CD4-positive, alpha-beta T cell treated with Interferon gamma for 1 hour (primary cell): ENCODE data around the gene HOXC10.

Source experiments
- DNase-seq: peaks from one replicate; pipeline ENCODE4 v3.0.0-alpha.2; 2020

The HOXC10 gene

DNA sequence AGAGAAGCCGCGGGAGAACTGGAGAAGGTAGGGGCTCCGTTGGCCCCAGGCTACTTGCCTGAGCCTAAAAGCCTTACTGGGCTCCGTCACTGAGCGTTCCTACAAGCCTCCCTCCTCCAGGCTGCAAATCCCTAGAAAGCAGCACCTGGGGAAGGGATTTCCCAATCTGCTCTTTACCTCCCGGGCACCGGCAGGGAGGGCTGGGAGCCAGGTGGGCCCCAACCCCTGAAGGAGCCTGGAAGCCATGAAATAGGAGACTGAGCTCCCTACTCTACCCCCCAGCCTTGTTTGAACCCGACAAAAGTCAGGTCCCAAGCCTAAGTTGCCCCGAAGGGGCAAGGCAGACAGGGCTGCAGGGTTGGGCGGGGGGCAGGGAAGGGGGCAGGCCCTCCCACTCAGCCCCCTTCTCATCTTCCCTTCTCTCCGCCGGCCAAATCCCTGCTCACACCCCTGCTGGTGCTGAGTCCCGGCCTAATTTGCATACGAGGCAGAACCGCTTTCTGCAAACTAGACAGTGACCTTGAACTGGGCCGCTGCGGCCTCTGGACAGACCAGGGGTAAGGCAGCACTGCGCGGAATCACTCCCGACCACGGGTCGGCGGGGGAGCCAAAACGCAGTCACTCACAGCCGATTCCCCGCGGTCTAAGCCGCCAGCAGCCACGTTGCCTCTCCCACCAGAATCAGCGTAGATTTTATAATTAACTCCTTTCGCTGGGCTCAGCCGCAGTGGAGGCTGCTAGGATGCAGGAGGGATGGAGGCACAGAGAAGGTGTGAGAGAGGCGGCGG, 34.0 kb upstream of the HOXC10 start:
- no peak for DNase-seq

DNA sequence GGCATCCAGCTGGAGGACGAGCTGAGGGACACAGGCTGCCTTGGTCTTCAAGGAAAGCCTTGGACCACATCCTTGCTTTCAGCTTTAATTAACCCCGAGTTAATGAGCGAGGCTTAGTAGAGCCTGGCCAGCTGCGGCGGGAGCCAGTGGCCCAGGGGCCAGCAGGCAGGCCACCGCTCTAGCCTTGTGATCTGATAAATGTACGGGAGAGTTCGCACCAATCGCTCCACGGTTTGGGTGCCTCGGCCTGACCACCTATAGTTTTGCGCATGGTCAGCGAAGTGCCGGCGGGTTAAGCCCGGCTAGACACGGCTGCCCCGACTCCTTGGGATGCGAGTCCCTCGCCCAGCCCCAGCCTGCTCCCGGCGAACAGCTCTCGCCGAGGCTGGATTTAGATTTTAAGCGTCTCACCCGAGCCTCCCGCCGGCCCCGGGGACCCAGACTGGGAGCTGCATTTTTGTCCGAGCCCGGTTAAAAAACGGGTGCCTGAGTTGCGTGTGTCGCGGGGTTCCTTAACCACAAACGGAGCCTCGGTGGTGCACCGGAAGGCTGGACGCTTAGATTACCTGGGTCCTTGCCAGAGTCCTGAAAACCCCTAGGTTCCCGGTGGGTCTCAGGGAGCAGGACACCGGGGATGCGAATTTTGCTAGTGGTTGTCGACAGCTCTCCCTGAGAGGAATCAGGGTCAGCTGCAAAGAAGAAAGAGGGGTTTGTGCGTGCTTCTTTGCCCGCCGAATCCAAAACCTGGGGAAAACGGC, 33.2 kb upstream of the HOXC10 start:
- no peak for DNase-seq

DNA sequence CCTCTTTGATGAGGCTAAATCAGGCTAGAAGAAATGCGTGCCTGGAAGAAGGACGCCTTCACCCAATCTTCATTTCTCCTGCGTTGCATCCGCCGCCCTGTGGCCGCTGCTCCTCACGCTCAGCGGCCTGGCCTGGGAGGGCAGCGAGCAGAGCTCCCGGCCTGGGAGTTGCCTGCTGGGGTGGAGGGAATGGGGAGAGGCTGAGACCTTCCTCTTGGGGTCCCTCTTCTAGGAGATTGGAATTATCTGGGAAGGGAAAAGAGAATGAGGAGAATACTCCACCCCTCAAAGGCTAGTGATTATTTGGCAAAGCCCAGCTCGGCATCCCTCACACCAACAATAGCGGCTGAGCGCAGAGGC, 32.6 kb upstream of the HOXC10 start:
- no peak for DNase-seq

DNA sequence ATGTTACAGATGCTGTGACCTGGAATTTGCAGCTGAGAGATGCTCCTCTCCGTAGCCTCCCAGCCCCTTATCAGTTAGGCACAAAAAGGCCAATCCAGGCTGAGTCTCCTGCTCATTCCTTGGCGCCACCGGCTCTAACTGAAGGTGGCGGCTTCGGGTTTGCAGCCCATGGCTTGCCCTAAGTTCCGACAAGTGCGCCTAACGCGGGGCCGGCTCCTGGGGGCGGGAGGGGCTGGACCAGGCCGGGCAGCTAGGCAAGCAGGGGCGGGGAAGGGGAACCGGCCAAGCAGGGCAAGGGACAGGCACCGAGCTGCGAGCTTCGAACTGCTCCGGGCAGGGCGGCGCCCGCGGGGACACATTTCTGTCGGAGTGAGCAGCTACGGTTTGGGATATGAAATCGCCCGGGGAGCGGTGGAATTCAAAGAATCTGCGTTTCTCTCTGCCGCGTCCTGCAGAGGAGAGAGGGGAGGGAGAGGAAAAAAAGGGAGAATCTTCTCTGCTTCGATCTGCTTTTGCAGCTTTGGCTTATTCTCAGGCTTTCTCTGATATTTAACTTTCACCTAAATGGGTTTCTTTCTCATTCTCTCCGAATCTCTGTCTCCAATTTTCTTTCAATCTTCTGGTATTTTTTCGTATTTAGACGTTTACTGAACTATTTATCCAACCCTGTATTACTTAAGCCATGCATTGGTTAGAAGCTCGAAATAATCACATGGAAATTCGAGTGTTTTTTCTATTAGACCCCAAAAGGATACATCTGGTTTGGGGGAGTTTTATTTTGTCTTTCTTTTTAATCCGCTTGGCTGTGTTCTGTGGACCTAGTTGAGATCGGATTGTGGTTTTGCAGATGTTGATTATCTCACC, 31.8 kb upstream of the HOXC10 start:
- no peak for DNase-seq

DNA sequence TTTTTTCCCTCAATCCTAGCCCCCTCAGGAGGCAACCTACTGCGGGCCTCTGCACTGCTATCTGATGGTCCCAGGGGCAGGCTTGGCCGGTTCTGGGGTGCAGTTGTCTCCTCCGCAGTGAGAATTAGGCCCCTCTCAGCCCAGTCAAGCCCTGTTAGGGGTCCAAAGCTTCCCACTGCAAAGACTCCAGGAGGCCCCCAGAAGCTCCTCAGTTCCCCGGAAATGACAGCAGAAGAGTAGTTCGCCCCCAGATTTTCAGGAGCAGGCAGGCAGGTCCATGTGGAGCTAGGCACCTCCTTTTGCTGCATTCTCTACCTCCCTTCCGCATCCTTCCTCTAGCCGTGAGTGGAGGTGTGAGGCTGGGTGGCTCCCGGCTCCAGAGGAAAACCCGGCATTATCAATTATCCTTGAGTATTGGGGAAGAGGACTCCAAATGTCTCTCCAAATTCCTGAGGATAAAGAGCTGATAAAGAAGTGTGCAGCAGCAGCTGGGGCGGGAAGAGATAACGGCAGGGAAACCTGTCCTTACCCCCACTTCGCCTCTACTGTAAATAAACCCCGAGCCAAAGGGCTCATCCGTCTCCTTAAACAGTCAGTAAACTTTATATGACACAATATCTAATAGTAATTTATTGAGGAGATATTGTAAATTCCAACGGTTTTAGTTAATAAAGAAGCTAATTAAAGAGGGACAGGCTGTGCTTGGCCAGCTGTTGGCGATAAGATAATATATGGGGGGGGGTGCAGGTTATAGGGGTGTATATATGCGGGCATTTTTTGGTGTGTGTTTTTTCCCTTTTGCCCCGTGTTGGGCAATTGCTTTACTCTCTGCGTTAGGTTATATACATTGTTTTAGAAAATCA, 30.9 kb upstream of the HOXC10 start:
- no peak for DNase-seq

DNA sequence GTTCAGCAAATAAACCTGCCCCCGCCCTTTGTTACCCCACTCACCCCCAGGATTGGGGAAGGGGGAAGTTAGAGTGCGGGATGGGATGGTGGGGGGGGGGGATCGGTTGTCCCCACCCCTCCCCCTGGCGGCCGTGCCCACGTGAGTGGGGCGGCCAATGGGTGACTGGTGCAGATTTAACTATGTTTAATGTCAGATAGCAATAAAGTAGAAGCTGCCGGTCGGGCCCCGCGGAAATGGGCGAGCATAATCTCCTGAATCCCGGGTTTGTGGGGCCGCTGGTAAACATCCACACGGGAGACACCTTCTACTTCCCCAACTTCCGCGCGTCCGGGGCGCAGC, 30.3 kb upstream of the HOXC10 start, which contains the start of gene HOXC12:
TSS of gene HOXC12 (plus strand) at position 210 of the 342 bp plus-strand sequence. CDS start at position 237, 27 bp downstream.
- no peak for DNase-seq

DNA sequence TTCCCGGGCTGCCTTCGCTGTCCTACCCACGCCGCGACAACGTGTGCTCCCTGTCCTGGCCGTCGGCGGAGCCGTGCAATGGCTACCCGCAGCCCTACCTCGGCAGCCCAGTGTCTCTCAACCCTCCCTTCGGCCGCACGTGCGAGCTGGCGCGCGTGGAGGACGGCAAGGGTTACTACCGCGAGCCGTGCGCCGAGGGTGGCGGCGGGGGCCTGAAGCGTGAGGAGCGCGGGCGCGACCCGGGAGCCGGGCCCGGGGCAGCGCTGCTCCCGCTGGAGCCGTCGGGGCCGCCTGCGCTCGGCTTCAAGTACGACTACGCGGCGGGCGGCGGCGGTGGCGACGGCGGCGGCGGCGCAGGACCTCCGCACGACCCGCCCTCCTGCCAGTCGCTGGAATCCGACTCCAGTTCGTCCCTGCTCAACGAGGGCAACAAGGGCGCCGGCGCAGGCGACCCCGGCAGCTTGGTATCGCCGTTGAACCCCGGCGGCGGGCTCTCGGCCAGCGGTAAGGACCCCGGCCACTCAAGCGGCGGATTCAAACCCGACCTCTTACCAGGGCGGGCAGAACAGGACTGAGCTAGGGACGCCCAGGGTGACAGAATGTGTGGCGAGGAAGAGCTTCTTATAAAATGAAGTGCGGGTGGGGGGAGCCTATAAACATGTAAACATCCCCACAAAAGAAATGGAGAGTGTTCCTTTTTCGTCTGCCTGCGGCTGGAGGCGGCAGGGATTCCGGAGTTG, 29.7 kb upstream of the HOXC10 start:
- DNase-seq, result no peak

DNA sequence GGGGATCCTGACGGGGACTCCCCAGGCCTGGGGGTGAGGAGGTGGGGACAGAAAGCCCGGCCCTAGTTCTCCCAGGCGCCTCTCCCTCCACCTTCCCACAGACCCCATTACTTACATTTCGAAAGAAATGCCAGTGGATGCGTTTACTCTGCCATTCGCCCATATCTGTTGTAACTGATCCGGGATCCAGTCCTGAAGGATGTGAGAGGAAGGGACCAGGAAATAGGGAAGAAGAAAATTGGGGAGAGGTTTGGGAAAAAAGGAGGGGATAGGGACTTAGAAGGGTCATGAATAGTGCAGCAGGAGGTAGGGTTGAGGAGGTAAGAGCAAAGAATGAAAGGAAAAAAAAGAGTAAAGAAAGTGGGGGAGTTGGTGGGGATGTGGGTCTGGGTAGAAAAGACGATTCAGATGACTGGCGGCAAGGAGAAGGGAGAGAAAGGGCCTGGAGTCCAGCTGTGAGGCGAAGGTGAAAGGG, 29.1 kb upstream of the HOXC10 start:
- DNase-seq, result no peak

DNA sequence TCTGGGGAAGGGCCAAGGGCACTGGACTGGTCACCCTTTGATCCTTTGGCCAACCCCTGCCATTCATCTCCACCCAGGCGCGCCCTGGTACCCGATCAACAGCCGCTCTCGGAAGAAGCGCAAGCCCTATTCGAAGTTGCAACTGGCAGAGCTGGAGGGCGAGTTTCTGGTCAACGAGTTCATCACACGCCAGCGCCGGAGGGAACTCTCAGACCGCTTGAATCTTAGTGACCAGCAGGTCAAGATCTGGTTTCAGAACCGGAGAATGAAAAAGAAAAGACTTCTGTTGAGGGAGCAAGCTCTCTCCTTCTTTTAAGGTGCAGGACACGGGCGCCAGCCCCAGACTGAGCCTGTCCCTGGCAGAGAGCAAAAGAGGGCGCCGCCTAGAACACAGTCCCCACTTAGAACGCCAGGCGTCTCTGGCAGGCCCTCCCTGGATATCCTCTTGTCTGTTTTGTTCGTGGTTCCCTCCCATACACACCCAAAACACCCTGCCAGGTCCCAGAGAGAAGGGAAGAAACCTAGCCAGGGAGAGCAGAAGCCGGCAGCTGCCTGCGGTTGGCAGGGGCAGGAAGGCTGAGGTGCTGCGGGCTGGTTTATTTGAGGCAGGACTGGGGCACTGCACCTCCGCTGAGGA, 28.6 kb upstream of the HOXC10 start:
- no peak for DNase-seq

DNA sequence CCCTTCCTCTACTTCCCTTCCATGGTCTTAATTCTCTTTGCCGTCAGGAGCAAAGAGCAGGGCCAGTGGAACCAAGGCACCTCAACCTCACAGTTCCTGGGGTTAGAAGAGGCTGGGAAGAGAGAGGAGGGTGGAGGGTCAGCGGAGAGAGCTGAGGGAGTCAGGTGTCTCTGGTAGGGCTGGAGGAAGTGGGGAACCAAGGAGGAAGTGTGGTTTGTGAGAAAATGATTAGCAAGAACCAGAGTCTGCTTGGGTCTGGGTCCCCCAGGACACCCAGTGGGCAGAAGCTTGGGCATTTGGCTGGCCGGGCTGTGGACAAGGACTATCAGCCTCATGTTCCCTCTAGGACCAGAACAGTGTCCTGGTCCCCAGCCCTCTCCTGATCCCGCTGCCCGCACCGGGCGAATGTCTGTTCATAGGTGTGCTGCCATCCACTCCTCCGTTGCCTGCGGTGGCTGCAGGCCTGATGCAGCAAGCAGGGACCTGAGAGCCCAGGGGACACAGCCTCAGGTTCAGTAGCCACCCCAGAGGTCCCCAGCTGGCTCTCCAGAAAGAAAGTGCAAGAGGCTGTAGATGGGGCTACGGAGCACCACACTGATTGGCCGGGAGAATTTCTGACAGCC, 27.9 kb upstream of the HOXC10 start:
- DNase-seq, result no peak

DNA sequence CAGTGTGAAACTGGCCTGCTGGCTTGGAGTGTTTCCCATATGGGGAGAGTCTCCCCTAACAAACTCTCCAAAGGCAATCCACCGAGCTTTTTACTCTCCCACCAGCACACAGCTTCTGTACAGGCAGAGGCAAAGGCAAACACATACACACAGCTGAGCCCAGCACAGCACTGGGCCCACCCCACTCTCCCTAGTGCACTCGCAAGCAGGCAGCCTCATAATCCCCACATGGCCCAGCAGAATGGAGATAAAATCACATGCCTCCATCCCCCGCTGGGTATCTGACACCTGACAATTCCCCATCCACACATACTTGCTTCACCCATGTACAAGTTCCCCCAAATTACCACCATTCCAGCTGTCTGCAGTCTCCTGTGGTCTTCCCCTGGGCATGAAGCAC, 26.8 kb upstream of the HOXC10 start:
- DNase-seq, result no peak

DNA sequence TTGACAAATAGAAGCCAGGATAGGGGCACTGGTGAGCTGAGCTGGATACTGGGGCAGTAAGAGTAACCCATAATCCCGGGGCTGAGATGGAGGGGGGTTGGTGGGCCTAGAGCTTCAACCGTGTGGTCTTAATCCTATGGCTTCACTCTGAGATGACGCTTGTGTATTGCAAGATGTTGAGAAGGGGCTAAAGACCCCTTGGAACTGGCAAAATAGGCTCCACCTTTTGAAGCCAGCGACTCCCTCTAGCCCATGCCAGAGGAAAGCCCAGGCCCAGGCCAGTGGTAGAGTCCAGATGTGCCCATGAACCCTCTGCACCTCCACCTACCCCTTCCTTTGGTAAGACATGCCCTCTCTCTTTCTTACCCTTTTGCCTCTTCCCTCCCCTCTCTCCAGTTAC, 25.6 kb upstream of the HOXC10 start:
- no peak for DNase-seq

DNA sequence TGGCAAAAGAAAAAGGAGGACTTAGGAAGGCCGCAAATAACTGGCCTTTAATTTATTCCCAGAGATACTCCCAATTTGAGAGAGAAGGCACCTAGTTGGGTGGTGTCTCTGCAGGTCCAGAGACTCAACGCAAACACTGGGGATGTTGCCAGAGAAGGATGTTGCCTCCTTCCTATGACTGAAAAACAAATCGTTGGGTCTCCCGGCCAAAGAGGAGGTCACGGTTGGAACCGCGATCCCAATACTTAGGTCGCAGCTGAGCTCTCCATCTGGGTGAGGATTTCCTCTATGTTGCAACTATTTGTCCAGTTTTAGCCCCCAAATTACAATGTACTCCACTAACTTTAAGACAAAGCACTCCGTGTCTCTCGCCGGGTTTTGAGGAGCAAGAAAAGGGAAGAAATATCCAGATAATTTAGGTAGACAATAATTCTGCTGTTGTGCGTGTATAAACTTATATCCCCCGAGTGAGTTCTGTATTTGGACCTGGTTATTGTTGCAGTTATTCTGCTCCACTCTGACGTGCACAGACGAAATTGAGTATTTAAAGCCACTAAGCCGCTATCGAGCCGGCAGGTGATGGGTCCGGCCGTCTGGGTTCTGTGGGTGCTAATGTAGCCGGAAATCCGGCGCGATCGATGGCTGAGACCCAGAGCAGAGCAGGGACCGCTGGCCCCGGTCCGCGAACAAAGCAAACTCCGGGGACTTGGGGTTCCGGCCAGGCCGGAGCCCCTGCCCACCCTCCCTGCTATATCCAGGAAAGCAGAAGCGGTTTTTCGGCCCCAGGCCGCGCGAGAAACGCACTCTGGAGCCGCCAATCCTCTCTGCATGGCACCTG, 24.5 kb upstream of the HOXC10 start:
- no peak for DNase-seq

DNA sequence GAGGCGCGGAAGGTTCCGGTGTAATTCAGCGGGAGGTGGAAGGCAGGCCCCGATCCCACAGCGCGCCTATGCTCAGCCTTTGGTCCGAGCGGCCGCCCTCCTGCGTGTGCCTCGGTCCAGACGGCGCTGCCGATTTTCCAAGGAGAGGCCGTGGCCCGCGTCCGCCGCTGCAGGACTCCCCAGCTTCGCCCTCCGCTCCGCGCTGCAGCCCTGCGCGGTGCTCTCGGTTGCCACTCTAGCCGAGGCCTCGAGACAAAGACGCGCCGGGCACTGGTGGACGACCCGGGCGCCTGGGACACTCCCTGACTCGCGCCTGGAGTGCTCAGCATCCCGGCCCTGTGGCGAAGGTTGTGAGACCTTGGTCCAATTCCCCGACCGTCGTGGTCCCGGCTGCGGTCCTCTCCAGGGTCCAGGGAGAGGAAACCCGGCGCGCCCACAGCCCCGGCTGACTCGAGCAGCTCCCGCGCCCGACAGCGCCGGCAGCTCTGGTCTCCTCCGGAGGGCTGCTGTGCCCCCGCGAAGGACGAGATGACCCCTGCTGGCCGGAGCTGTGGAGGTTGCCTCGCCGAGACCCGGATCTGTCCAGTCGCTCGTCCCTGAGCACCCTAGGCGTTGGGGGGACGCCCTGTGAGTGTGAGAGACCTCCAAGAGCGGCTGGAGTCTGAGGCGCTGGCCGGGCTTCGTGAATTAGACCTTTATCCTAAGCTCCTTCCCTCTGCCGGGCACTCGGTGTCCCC, 23.8 kb upstream of the HOXC10 start:
- DNase-seq, result no peak

DNA sequence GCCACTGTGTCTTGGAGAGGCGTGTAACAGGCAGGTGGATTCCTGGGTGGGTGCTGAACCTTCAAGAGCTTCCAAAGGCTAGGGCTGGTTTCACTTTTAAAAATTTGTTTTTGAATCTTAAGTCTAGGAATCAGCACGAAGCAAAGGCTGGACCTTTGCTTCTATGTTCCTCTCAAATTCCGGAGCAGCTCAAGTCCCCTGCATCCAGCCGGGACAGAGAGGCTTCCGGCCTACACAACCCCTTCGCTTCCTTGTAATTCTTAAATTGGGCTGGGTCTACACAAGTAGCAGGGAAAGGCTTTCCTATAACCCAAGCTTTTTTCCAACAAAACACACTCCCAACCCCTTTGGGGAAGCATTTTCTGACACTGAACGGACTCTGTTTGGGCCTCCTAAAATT, 21.9 kb upstream of the HOXC10 start:
- no peak for DNase-seq

DNA sequence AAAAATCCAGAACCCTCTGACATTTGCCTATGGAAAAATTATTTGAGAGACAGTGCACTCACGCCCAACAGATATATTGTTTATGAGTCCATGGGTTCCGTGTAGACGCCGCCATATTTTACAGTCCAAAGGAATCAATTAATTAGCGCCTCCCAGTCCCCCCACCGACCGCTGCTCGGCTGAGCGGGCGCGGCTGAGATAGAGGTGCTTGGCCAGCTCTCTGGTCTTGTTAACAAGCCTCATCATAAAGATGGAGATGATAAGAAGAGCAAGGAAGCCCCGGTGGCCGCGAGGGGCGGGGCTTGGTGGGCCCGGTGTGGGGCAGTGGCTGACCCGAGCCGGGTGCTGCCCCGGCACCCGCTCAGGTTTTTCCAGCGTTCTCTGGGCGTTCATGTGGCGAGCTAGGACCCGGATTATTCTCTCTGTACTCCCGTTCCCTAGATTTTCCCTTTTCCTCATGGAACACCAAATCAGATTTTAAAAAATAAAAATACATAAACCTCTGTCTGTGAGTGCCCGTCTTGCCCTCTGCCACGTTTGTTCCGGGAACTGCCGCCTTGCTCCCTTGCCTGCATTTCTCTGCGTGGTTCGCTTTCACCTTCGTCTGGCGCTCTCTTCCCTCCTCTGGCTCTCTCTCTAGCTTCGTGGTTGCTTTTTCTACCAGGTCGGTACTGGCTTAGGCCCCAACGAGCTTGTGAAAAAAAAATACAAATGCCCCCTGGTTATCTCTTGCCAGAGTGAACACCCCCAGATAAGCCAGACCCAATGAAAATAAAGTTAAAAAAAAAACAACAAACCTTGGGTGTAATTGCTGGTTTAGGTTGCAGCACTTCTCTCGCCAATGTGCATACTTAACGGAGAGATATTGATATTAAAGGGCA, 21.3 kb upstream of the HOXC10 start:
- no peak for DNase-seq

DNA sequence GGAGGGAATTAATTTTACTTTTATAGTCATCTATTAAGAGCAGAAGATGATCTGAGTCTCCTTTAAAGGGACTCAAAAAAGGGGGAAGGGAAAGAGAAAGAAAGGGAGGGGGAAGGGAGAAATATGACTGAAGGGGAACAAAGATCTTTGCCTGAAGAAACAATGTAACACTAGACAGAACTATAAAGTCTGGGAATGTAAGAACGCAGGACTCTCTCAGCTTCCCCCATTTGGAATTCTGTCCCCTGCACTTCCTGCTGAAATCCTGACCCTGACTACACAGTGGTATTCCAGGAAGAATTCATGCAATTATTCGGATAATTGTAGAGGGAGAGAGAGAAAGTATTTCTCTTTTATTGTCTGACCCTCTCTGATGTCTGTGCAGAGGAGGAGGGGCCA, 20.6 kb upstream of the HOXC10 start:
- no peak for DNase-seq
